ENCODE results near the gene RHOT1. TPM values are rescaled to one million over a fixed set of nuclear protein-coding genes. Genes with fewer than 3 reads are reported as not detected.
"Not testable (repeated sequence)": the region's sequence is repeated elsewhere in the genome, so short reads cannot be mapped to it uniquely, and the experiment has no call there.

The RHOT1 gene
- total RNA-seq, 1 experiment from 2014 or later = 39.1 TPM

GRCh38 chr17:32159586-32160438 is 17.5 kb downstream of the RHOT1 start:
- DNase-seq (ENCODE audit: low read depth) = no peak

- no peak for DNase-seq (ENCODE audit: low read depth)
These were observed 18.2 kb downstream of the RHOT1 start for GRCh38 chr17:32160526-32160925.

DNA sequence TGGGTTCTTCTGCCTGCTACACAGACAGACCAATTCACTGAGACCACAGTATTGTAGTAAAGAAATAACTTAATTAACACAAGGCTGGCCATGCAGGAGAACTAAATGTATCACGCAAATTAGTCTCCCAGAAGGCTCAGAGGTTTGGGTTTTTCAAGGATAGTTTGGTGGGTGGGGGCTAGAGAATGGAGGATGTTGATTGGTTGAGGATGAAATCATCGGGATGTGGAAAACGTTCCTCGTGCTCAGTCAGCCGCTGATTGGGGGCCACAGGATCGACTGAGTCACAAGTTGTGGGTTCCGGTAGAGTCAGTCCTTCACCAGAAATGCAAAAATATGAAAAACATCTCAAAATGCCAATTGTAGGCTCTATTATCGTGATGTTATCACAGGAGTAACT is 18.7 kb downstream of the RHOT1 start:
- peak; percentile 8 for DNase-seq (ENCODE audit: low read depth)

- DNase-seq (ENCODE audit: low read depth) = peak; percentile 93
These were observed 19.4 kb downstream of the RHOT1 start for GRCh38 chr17:32161506-32162365.

GRCh38 chr17:32174889-32175288 is 32.6 kb downstream of the RHOT1 start:
- DNase-seq (ENCODE audit: low read depth) = no peak

DNA sequence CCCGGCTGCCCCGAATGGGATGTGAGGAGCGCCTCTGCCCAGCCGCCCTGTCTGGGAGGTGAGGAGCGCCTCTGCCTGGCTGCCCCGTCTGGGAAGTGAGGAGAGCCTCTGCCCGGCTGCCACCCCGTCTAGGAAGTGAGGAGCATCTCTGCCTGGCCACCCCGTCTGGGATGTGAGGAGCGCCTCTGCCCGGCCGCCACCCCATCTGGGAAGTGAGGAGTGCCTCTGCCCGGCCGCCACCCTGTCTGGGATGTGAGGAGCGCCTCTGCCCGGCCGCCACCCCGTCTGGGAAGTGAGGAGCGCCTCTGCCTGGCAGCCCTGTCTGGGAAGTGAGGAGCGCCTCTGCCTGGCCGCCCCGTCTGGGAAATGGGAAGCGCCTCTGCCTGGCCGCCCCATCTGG is 36.4 kb downstream of the RHOT1 start:
- DNase-seq (ENCODE audit: low read depth) = not testable (repeated sequence)

DNA sequence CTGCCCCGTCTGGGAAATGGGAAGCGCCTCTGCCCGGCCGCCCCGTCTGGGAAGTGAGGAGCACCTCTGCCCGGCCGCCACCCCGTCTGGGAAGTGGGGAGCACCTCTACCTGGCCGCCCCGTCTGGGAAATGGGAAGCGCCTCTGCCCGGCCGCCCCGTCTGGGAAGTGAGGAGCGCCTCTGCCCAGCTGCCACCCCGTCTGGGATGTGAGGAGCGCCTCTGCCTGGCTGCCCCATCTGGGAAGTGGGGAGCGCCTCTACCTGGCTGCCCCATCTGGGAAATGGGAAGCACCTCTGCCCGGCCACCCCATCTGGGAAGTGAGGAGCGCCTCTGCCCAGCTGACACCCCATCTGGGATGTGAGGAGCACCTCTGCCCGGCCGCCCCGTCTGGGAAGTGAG is 36.8 kb downstream of the RHOT1 start:
- not testable (repeated sequence) for DNase-seq (ENCODE audit: low read depth)

- DNase-seq (ENCODE audit: low read depth) = not testable (repeated sequence)
These were observed 37.2 kb downstream of the RHOT1 start for GRCh38 chr17:32179526-32179925.

- not testable (repeated sequence) for DNase-seq (ENCODE audit: low read depth)
These were observed 38.0 kb downstream of the RHOT1 start for GRCh38 chr17:32180262-32180661.

DNA sequence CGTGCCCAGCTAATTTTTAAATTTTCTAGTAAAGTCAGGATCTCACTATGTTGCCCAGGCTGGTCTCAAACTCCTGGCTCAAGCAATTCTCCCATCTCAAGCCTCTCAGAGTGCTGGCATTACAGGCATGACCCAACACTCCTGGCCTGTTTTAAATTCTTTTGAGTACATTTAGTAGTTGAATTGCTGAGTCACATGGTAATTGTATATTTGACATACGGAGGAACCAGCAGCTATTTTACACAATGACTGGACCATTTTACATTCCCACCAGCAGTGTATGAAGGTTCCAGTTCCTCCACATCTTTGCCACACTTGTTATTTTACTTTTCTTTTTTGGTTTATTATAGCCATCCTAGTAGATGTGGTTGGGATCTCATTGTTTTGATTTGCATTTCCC is 43.6 kb downstream of the RHOT1 start:
- DNase-seq (ENCODE audit: low read depth) = no peak

GRCh38 chr17:32187271-32187670 is 45.0 kb downstream of the RHOT1 start:
- DNase-seq (ENCODE audit: low read depth) = peak; percentile 53

- DNase-seq (ENCODE audit: low read depth) = no peak
These were observed 47.0 kb downstream of the RHOT1 start for GRCh38 chr17:32189343-32189742.

DNA sequence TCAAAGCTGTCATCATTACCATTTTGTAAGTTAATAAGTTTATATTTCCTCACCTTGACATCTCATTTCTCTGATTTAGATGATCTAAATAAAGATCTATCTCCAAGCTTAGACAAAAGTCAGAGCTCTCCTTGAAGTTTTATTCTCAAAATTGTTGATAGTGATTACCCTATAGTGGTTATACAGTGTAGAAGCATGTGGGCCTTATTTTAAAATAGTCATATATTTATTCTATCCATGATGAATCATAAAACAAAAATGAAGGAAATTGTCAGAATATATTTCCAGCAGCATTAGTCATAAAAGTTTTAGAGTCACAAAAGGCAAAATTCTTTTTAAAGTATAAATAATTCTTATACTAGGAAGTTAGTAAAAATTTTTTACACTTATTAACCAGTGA is 49.0 kb downstream of the RHOT1 start:
- DNase-seq (ENCODE audit: low read depth) = peak; percentile 29

GRCh38 chr17:32192379-32192778 is 50.1 kb downstream of the RHOT1 start:
- DNase-seq (ENCODE audit: low read depth) = peak; percentile 28

GRCh38 chr17:32197987-32198386 is 55.7 kb downstream of the RHOT1 start:
- DNase-seq (ENCODE audit: low read depth) = no peak

DNA sequence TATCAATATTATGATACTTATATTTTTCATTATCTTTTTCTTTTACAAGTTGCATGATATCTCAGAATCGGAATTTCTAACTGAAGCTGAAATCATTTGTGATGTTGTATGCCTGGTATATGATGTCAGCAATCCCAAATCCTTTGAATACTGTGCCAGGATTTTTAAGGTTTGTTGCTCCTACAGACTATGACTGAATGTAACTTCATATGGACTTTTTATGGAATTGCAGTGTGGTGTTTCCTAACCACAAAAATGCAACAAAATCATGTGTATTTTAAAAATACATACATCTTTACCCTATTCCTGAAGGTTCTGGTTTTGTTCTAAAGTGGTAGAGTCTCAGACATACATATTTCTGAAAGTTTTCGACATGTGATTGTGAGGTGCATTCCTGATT is 64.6 kb downstream of the RHOT1 start:
- DNase-seq (ENCODE audit: low read depth) = no peak

- no peak for DNase-seq (ENCODE audit: low read depth)
These were observed 66.1 kb downstream of the RHOT1 start for GRCh38 chr17:32208436-32208835.

DNA sequence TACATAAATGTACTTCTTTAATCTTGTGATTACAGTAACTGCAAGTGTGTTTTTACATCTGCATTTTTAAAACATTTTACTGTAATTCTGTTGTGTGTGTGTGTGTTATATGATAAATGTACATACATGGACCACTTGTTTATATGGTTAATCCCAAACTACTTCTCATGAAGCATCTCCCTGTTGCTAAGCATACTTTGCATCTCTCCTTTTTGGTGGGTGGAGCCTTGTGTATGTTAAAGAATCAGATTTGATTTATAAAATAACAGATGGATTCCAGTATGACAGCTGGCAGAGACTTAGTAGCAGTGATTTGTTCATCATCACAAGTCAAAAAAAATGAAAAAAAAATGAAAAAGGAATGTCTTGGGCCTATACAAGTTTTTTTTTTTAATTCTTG is 67.3 kb downstream of the RHOT1 start:
- DNase-seq (ENCODE audit: low read depth) = no peak

- no peak for DNase-seq (ENCODE audit: low read depth)
These were observed 69.4 kb downstream of the RHOT1 start for GRCh38 chr17:32211671-32212070.

DNA sequence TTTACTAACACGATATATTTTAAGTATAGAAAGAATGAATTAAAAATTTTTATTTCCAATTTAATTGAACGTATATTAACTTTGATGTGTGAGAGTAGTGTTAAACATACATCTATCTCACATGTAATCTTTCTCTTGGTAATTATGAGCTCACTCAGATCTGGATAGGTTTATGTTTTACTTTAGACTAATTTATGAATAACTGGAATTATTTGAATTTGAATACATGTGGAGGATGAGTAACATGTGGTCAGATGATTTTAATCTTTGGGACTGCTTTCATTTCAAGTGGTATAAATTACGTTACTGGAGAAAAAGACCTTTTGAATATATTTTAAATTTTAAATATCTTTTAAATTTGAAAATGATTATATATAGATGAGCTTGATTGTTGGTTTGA is 73.4 kb downstream of the RHOT1 start:
- DNase-seq (ENCODE audit: low read depth) = no peak

DNA sequence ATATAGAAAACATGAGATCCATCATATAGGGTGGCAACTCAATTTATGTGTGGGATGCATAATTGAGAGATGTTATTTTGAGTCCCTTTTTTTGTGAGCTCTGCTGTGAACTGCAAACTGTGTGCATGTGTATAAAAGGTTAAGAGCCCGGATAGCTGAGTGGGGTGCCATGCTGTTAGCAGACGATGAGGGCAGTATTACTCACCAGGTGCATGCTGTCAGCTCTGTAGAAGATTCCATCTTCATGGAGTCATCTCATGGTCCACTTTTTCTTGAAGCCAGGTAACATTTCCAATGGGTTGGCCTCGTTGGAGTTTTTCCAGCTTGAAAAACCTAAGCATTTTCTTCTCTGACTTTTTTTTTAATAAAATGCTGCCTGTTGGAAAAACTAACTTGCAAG is 80.3 kb downstream of the RHOT1 start:
- DNase-seq (ENCODE audit: low read depth) = peak; percentile 38

DNA sequence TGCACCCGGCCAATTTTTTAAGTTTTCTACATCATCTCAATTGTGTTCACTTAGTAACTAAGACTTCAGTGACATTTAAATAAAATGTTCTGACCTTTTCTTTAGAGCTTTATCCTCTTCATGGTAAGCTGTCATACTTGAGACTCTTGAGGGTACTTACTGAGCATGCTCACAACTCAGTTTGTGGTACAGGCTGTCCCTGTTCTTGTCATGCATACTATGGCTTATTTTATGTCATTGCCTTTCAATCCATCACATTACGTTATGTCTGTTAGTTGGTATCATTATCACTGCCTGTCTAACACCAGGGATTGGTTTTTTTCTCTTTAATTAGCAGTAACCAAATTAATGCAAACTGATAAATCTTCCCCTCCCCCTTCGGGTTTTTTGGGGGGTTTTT is 81.4 kb downstream of the RHOT1 start:
- DNase-seq (ENCODE audit: low read depth) = no peak

DNA sequence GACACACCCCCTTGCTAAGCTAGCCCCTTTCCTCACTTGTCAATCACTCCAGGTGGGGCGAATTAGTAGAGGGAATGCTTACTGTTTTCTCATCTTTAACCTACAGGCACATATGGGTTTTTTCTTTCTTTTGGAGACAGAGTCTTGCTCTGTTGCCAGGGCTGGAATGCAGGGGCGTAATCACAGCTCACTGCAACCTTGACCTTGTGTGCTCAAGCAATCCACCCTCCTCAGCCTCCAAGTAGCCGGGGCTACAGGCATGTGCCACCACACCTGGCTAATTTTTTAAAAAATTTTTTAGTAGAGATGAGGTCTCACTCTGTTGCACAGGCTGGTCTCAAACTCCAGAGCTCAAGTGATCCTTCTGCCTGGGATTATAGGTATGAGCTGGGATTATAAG is 84.6 kb downstream of the RHOT1 start:
- no peak for DNase-seq (ENCODE audit: low read depth)
